ENCODE results near the gene PLTP.

GRCh38 chr20:45919542-45920399 lies 7.8 kb upstream of the PLTP start:
- TF ChIP-seq POLR2AphosphoS5 (IDR thresholded peaks at IDR 0.05; ENCODE audit: low read depth, low read length), result no peak
- TF ChIP-seq REST (IDR thresholded peaks at IDR 0.05; ENCODE audit: insufficient read depth in 1 of 2, low read depth in 2 of 2, low read length in 2 of 2), result no peak
